OCI-LY3 (cell line): ENCODE measurements around the gene ZNF366.

ENCODE experiments used
- EZH2phosphoT487 ChIP-seq: fragments of 200-600 bp; shearing (Covaris generic); IDR thresholded peaks from 2 replicates; pipeline ENCODE4 v1.6.1; 2018; ENCODE audit warnings: antibody characterized with exemption, mixed run types, low read depth
- TF ChIP-seq, protein P1 (sequence below): fragments of 200-600, 300-600 bp; sonication (generic); IDR thresholded peaks from 2 replicates; pipeline ENCODE4 v1.5.1; 2014; ENCODE audit warnings: antibody characterized with exemption, low read length, low read depth

DNA sequence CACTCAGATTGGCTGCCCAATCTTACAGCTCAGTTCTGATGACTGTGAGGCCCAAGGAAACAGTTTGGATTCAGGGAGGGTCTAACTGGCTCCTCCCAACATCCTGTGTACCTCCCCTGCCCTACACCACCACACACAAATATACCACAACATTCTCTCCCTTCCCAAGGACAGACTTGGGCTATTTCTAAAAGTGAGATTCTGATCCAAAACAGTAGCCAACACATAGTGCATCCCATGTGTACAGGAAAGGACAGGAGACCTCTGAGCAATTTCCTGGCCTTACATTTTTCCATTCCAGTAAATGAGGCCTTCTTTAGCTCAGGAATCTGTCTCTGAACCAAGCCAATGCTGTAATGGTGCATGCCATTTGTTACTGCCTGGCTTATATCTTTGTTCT is 20.8 kb downstream of the ZNF366 start:
- TF ChIP-seq, protein P1, sequence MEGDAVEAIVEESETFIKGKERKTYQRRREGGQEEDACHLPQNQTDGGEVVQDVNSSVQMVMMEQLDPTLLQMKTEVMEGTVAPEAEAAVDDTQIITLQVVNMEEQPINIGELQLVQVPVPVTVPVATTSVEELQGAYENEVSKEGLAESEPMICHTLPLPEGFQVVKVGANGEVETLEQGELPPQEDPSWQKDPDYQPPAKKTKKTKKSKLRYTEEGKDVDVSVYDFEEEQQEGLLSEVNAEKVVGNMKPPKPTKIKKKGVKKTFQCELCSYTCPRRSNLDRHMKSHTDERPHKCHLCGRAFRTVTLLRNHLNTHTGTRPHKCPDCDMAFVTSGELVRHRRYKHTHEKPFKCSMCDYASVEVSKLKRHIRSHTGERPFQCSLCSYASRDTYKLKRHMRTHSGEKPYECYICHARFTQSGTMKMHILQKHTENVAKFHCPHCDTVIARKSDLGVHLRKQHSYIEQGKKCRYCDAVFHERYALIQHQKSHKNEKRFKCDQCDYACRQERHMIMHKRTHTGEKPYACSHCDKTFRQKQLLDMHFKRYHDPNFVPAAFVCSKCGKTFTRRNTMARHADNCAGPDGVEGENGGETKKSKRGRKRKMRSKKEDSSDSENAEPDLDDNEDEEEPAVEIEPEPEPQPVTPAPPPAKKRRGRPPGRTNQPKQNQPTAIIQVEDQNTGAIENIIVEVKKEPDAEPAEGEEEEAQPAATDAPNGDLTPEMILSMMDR, result no peak
- no peak for TF ChIP-seq EZH2phosphoT487
